ENCODE data around the gene NFIB. TPM values are rescaled to one million over a fixed set of nuclear protein-coding genes. Genes with fewer than 3 reads are reported as not detected.

Gene NFIB
- total RNA-seq, 1 experiment from 2014 or later = 18.6 TPM

GRCh38 chr9:14205463-14205862 is 108.5 kb downstream of the NFIB start:
- Histone ChIP-seq H3K4me1 (ENCODE audit: insufficient read depth, low read length) (peaks cover 52% of the 10 kb centered on the region), H3K79me2 (ENCODE audit: low read length) (peaks cover 79% of the 10 kb centered on the region), H3K9ac (ENCODE audit: low read length) (0 out of 2 replicates have a peak overlapping the region, but pooled peaks have one; percentile 12), H3K4me2 (ENCODE audit: low read length) (peak overlapping the region; percentile 72), H3K27ac (ENCODE audit: low read length) (peak overlapping the region; percentile 55), H3F3A (ENCODE audit: low read length, unreplicated experiment) (no peaks in the 10 kb centered on the region), H4K20me1 (ENCODE audit: low read length) (no peaks in the 10 kb centered on the region), H3K36me3 (ENCODE audit: low read depth, low read length) (no peaks in the 10 kb centered on the region), H2AFZ (ENCODE audit: low read length) (no peak overlapping the region), H3K27me3 (ENCODE audit: low read length) (no peaks in the 10 kb centered on the region), H3K9me2 (replicated peaks; ENCODE audit: low read length) (no peaks in the 10 kb centered on the region), H3K4me3 (ENCODE audit: low read length) (peak overlapping the region; percentile 29; the same call in 1 of the 2 replicates), H3K9me3 (ENCODE audit: low read length) (no peaks in the 10 kb centered on the region)
- ATAC-seq = peak; percentile 91
- intact Hi-C loops (cut with micrococcal nuclease) = loop anchor here (5.0 kb wide), 1 partner anchor 117 kb away; no protein-coding TSS in a partner anchor
- peak; percentile 89 for DNase-seq
- BruUV-seq (replicated peaks) = no TSS peak
- TF ChIP-seq EZH2 (IDR thresholded peaks at IDR 0.05; ENCODE audit: low read length, unreplicated experiment) (no peak), EZH2phosphoT487 (IDR thresholded peaks at IDR 0.05; ENCODE audit: borderline replicate concordance, low read length) (no peak), CTCF (conservative IDR thresholded peaks at IDR 0.05; ENCODE audit: low read depth, low read length) (no peak)
- CTCF ChIA-PET = interaction anchor here (0.6 kb wide), 1 partner anchor 195 kb away, joined by 3 read pairs; no protein-coding TSS in a partner anchor
- POLR2A ChIA-PET (ENCODE audit: unreplicated experiment) = interaction anchor here (0.8 to 0.9 kb wide), 2 partner anchors 109 to 348 kb away, joined by 5 to 7 read pairs; no protein-coding TSS in a partner anchor

DNA sequence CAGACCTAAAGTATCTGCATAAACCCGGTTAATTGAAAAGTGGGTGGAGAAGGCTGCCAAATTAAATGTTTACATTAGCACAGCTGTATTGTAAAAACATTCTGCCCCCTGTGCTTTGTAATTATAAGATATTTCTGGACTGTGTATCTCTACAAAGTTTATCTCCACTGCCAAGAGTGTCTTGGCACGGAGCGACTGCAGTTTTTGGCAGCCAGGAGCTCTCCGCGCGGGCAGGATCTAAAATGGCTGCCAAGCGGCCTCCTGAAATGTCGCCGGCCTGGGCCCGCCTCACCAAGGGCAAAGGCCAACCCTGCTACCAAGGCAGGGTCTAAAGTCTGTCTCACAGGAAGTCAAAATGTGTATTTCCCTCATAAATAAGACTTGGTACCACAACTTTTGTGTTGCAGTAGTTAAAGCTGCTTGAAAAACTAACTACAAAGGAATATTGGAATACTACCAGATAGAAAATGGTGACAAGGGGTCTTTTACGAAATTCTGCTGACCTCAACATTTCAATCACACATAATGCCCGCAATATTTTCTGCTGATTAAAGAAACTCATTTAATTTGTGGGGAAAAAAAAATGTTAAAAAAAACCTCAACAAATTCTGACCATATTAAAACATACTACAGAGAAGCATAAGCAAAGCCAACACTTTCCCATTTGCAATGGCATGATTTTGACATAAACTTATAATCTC is 110.4 kb downstream of the NFIB start:
- intact Hi-C loops (cut with micrococcal nuclease) = no loop called here
- H3K79me2 ChIP-seq (ENCODE audit: low read length) = peaks cover 73% of the 10 kb centered on the region
- H3K4me3 ChIP-seq (ENCODE audit: low read length) = no peak overlapping the region
- no peak overlapping the region for H3K4me2 ChIP-seq (ENCODE audit: low read length)
- H3K9me2 ChIP-seq (replicated peaks; ENCODE audit: low read length) = no peaks in the 10 kb centered on the region
- peaks cover 32% of the 10 kb centered on the region for H3K4me1 ChIP-seq (ENCODE audit: insufficient read depth, low read length)
- POLR2A ChIA-PET (ENCODE audit: unreplicated experiment) = no interaction called here
- DNase-seq (no peak), ATAC-seq (no peak)
- H3K36me3 ChIP-seq (ENCODE audit: low read depth, low read length) = no peaks in the 10 kb centered on the region
- no peaks in the 10 kb centered on the region for H4K20me1 ChIP-seq (ENCODE audit: low read length)
- CTCF ChIA-PET = no interaction called here
- no peak overlapping the region for H3K27ac ChIP-seq (ENCODE audit: low read length)
- H3K9ac ChIP-seq (ENCODE audit: low read length) = no peak overlapping the region
- TF ChIP-seq CTCF (conservative IDR thresholded peaks at IDR 0.05; ENCODE audit: low read depth, low read length) (no peak), EZH2 (IDR thresholded peaks at IDR 0.05; ENCODE audit: low read length, unreplicated experiment) (no peak), EZH2phosphoT487 (IDR thresholded peaks at IDR 0.05; ENCODE audit: borderline replicate concordance, low read length) (no peak)
- H3F3A ChIP-seq (ENCODE audit: low read length, unreplicated experiment) = no peaks in the 10 kb centered on the region
- H3K27me3 ChIP-seq (ENCODE audit: low read length) = no peaks in the 10 kb centered on the region
- H2AFZ ChIP-seq (ENCODE audit: low read length) = no peak overlapping the region
- no peaks in the 10 kb centered on the region for H3K9me3 ChIP-seq (ENCODE audit: low read length)
- no TSS peak for BruUV-seq (replicated peaks)

- Histone ChIP-seq H4K20me1 (ENCODE audit: low read length) (no peaks in the 10 kb centered on the region), H3K4me3 (ENCODE audit: low read length) (no peak overlapping the region), H2AFZ (ENCODE audit: low read length) (no peak overlapping the region), H3K27me3 (ENCODE audit: low read length) (no peaks in the 10 kb centered on the region), H3K9me2 (replicated peaks; ENCODE audit: low read length) (no peaks in the 10 kb centered on the region), H3K4me1 (ENCODE audit: insufficient read depth, low read length) (no peaks in the 10 kb centered on the region), H3F3A (ENCODE audit: low read length, unreplicated experiment) (no peaks in the 10 kb centered on the region), H3K79me2 (ENCODE audit: low read length) (peaks cover 62% of the 10 kb centered on the region), H3K4me2 (ENCODE audit: low read length) (no peak overlapping the region), H3K36me3 (ENCODE audit: low read depth, low read length) (no peaks in the 10 kb centered on the region), H3K27ac (ENCODE audit: low read length) (no peak overlapping the region), H3K9me3 (ENCODE audit: low read length) (no peaks in the 10 kb centered on the region), H3K9ac (ENCODE audit: low read length) (no peak overlapping the region)
- ChIA-PET POLR2A (ENCODE audit: unreplicated experiment) (no interaction called here), CTCF (no interaction called here)
- intact Hi-C loops (cut with micrococcal nuclease) = no loop called here
- no TSS peak for BruUV-seq (replicated peaks)
- TF ChIP-seq EZH2phosphoT487 (IDR thresholded peaks at IDR 0.05; ENCODE audit: borderline replicate concordance, low read length) (no peak), CTCF (conservative IDR thresholded peaks at IDR 0.05; ENCODE audit: low read depth, low read length) (no peak), EZH2 (IDR thresholded peaks at IDR 0.05; ENCODE audit: low read length, unreplicated experiment) (no peak)
- ATAC-seq (no peak), DNase-seq (no peak)
Measured at GRCh38 chr9:14198841-14199455, 115.0 kb downstream of the NFIB start.

Measured in PC-3 (cell line).